Measurements from ENCODE around the gene ZNF789. TPM values are rescaled to one million over a fixed set of nuclear protein-coding genes. Genes with fewer than 3 reads are reported as not detected.
A peak's percentile ranks its signal among the peaks of the same experiment; 100 is the strongest.

Gene ZNF789
- total and polyA plus RNA-seq, 9 of the 15 experiments (the other 6 are each of a cell fraction or from before 2014, with no cell fraction given): 6.1 to 57.0 (median 24.8) TPM

- TF ChIP-seq, protein P1, sequence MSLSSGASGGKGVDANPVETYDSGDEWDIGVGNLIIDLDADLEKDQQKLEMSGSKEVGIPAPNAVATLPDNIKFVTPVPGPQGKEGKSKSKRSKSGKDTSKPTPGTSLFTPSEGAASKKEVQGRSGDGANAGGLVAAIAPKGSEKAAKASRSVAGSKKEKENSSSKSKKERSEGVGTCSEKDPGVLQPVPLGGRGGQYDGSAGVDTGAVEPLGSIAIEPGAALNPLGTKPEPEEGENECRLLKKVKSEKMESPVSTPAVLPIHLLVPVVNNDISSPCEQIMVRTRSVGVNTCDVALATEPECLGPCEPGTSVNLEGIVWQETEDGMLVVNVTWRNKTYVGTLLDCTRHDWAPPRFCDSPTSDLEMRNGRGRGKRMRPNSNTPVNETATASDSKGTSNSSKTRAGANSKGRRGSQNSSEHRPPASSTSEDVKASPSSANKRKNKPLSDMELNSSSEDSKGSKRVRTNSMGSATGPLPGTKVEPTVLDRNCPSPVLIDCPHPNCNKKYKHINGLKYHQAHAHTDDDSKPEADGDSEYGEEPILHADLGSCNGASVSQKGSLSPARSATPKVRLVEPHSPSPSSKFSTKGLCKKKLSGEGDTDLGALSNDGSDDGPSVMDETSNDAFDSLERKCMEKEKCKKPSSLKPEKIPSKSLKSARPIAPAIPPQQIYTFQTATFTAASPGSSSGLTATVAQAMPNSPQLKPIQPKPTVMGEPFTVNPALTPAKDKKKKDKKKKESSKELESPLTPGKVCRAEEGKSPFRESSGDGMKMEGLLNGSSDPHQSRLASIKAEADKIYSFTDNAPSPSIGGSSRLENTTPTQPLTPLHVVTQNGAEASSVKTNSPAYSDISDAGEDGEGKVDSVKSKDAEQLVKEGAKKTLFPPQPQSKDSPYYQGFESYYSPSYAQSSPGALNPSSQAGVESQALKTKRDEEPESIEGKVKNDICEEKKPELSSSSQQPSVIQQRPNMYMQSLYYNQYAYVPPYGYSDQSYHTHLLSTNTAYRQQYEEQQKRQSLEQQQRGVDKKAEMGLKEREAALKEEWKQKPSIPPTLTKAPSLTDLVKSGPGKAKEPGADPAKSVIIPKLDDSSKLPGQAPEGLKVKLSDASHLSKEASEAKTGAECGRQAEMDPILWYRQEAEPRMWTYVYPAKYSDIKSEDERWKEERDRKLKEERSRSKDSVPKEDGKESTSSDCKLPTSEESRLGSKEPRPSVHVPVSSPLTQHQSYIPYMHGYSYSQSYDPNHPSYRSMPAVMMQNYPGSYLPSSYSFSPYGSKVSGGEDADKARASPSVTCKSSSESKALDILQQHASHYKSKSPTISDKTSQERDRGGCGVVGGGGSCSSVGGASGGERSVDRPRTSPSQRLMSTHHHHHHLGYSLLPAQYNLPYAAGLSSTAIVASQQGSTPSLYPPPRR (CRISPR knock-in tag; IDR thresholded peaks at IDR 0.05; ENCODE audit: borderline replicate concordance): peak; percentile 76
- no peak for TF ChIP-seq SMARCE1 (IDR thresholded peaks at IDR 0.05)
- TF ChIP-seq FOXP4 (CRISPR knock-in tag; IDR thresholded peaks at IDR 0.05; ENCODE audit: borderline replicate concordance): peak; percentile 73; the same call in 1 of the 2 replicates
- no peak for TF ChIP-seq CBX8 (IDR thresholded peaks at IDR 0.05; ENCODE audit: borderline replicate concordance, extremely low read depth, low read depth, low read length, poor library complexity, severe bottlenecking)
- no peak for TF ChIP-seq GATAD2A (IDR thresholded peaks at IDR 0.05)
- TF ChIP-seq ZNF398 (CRISPR knock-in tag; IDR thresholded peaks at IDR 0.05): no peak
- TF ChIP-seq HDAC8 (tag; IDR thresholded peaks at IDR 0.05): no peak
- no peak for TF ChIP-seq TFAM (CRISPR knock-in tag; conservative IDR thresholded peaks at IDR 0.05)
- no peak for TF ChIP-seq ZSCAN29 (IDR thresholded peaks at IDR 0.05)
- no peak for TF ChIP-seq E2F4 (CRISPR knock-in tag; IDR thresholded peaks at IDR 0.05; ENCODE audit: low read depth)
- no peak for TF ChIP-seq FUS (optimal IDR thresholded peaks at IDR 0.05; ENCODE audit: low read depth, low read length)
- TF ChIP-seq MCM7 (IDR thresholded peaks at IDR 0.05): no peak
- TF ChIP-seq RUNX1 (IDR thresholded peaks at IDR 0.05; ENCODE audit: low read depth): no peak
- TF ChIP-seq ZNF224 (CRISPR knock-in tag; IDR thresholded peaks at IDR 0.05): 0 out of 2 replicates have a peak, but pooled peaks have one; percentile 50
Observed at GRCh38 chr7:99504603-99505323, 32.1 kb downstream of the ZNF789 start, which contains the start of gene ZKSCAN5 (continued).

Measured in K562 (cell line).